Naive thymus-derived CD4-positive, alpha-beta T cell (primary cell): Measurements from ENCODE around the gene ZDHHC6. TPM values are rescaled to one million over a fixed set of nuclear protein-coding genes. Genes with fewer than 3 reads are reported as not detected.
A peak's percentile ranks its signal among the peaks of the same experiment; 100 is the strongest.
"Not testable (repeated sequence)": the region's sequence is repeated elsewhere in the genome, so short reads cannot be mapped to it uniquely, and the experiment has no call there.

Experiments
- ATAC-seq: fragments of 150-1000 bp; cut with Tn5 transposase; 2 replicates; pipeline ENCODE4 v1.10.0; 2021; ENCODE audit warnings: mild to moderate bottlenecking, moderate library complexity
- CTCF ChIA-PET: fragments of 350-600 bp; sonication (Branson Sonifier 250); formaldehyde crosslinking; loops from one replicate; lab custom pipeline; 2021; ENCODE audit warnings: antibody characterized with exemption; lab: Charles Lee
- POLR2A ChIA-PET: fragments of 350-600 bp; sonication (Branson Sonifier 250); formaldehyde crosslinking; loops from one replicate; lab custom pipeline; 2021; ENCODE audit warnings: antibody characterized with exemption, inconsistent platforms; lab: Charles Lee
- DNase-seq, 9 donors: peaks; one replicate each; pipeline versions ENCODE4 v3.0.0 to v3.0.0-alpha.2; 2020 to 2022; ENCODE audit warnings: mixed read lengths in 1 of 9
- H3K27ac ChIP-seq: one replicate; pipeline ENCODE4 v1.7.0; 2013; ENCODE audit warnings: mild to moderate bottlenecking, low read depth, low read length, moderate library complexity
- H3K27me3 ChIP-seq, 2 donors: one replicate each; pipeline ENCODE4 v1.7.0; 2013; ENCODE audit warnings: low read length in 2 of 2, mild to moderate bottlenecking in 2 of 2, moderate library complexity in 2 of 2; ENCODE audit not compliant: control insufficient read depth in 2 of 2, insufficient read depth in 2 of 2
- H3K36me3 ChIP-seq, 3 experiments: 1 replicate in 2 of 3; 2 replicates in 1 of 3; pipeline ENCODE4 v1.7.0; 2013; ENCODE audit warnings: low read length in 3 of 3, mild to moderate bottlenecking in 3 of 3, moderate library complexity in 1 of 3; ENCODE audit not compliant: insufficient read depth in 3 of 3, control insufficient read depth in 2 of 3
- H3K4me1 ChIP-seq, 2 donors: one replicate each; pipeline ENCODE4 v1.7.0; 2013; ENCODE audit warnings: low read length in 2 of 2, mild to moderate bottlenecking in 2 of 2, moderate library complexity in 1 of 2; ENCODE audit not compliant: control insufficient read depth in 2 of 2, insufficient read depth in 2 of 2
- H3K4me3 ChIP-seq: 2 replicates; pipeline ENCODE4 v1.7.0; 2013; ENCODE audit warnings: mild to moderate bottlenecking, low read length
- H3K9me3 ChIP-seq, 3 experiments: 1 replicate in 2 of 3; 2 replicates in 1 of 3; pipeline ENCODE4 v1.7.0; 2013; ENCODE audit warnings: low read length in 3 of 3; ENCODE audit not compliant: control insufficient read depth in 2 of 3
- H3K27ac Mint-ChIP-seq, 9 donors: one replicate each; pipeline ENCODE4 v1.8.0; 2020 to 2022; ENCODE audit warnings: mixed read lengths in 9 of 9, mild to moderate bottlenecking in 8 of 9, moderate library complexity in 5 of 9, inconsistent platforms in 2 of 9
- H3K27me3 Mint-ChIP-seq, 5 donors: one replicate each; pipeline ENCODE4 v1.8.0; 2021 to 2022; ENCODE audit warnings: mixed read lengths in 5 of 5, mild to moderate bottlenecking in 1 of 5
- H3K36me3 Mint-ChIP-seq, 5 donors: one replicate each; pipeline ENCODE4 v1.8.0; 2020 to 2022; ENCODE audit warnings: mixed read lengths in 5 of 5, mild to moderate bottlenecking in 3 of 5, inconsistent platforms in 1 of 5
- H3K4me1 Mint-ChIP-seq, 7 donors: one replicate each; pipeline ENCODE4 v1.8.0; 2020 to 2022; ENCODE audit warnings: mixed read lengths in 7 of 7, mild to moderate bottlenecking in 3 of 7, inconsistent platforms in 1 of 7
- H3K4me3 Mint-ChIP-seq, 10 donors: one replicate each; pipeline ENCODE4 v1.8.0; 2020 to 2022; ENCODE audit warnings: mild to moderate bottlenecking in 10 of 10, mixed read lengths in 10 of 10, moderate library complexity in 6 of 10, inconsistent platforms in 2 of 10
- H3K9me3 Mint-ChIP-seq, 11 donors: one replicate each; pipeline ENCODE4 v1.8.0; 2020 to 2022; ENCODE audit warnings: mixed read lengths in 11 of 11, mild to moderate bottlenecking in 4 of 11, inconsistent platforms in 1 of 11, moderate library complexity in 1 of 11
- intact Hi-C, 2 donors: fragments of 100-400 bp; cut with micrococcal nuclease; formaldehyde crosslinking; loops; one replicate each; pipeline ENCODE4 v1.15.1; 2023
- polyA plus RNA-seq, 2 donors: library from polyadenylated mRNA; unstranded; fragments of 300-500 nt; fragmentation: Illumina TruSeq; gene quantifications; one replicate each; pipeline ENCODE4 v1.2.3, GENCODE V29; 2021
- total RNA-seq, 6 experiments: library from RNA in 5 of 6; stranded (reverse) in 5 of 6; gene quantifications; 1 replicate in 5 of 6; 2 replicates in 1 of 6; pipeline ENCODE4 v1.2.3 and lab custom pipeline; 2021 to 2026

The ZDHHC6 gene
- total and polyA plus RNA-seq, 7 experiments from 2014 or later: 29.9 to 66.3 (median 44.8) TPM

- ATAC-seq: peak; percentile 94
Measured at GRCh38 chr10:112389271-112389822, 57.4 kb downstream of the ZDHHC6 start.

GRCh38 chr10:112388548-112388947 is 58.2 kb downstream of the ZDHHC6 start:
- ChIA-PET POLR2A (interaction anchor here (1.3 kb wide), 1 partner anchor 13 kb away, joined by 6 read pairs; no protein-coding TSS in a partner anchor), CTCF (no interaction called here)
- Histone ChIP-seq H3K27ac (no peak overlapping the region), H3K4me3 (no peak overlapping the region), H3K4me1 (peaks cover 8 to 31% of the 10 kb centered on the region in 2 donors), H3K36me3 (no peaks in the 10 kb centered on the region), H3K27me3 (no peaks in the 10 kb centered on the region), H3K9me3 (no peaks in the 10 kb centered on the region)
- peak overlapping the region in 1 of 10 donors; percentile 41 for H3K4me3 Mint-ChIP-seq
- peaks cover 0 to 13% (median 4%) of the 10 kb centered on the region in 5 donors for H3K36me3 Mint-ChIP-seq
- ATAC-seq (no peak), DNase-seq (no peak)
- no peaks in the 10 kb centered on the region for H3K27me3 Mint-ChIP-seq
- peaks cover 45 to 81% (median 67%) of the 10 kb centered on the region in 7 donors for H3K4me1 Mint-ChIP-seq
- H3K27ac Mint-ChIP-seq: peak overlapping the region; percentile 14 to 75 (median 71)
- H3K9me3 Mint-ChIP-seq: no peaks in the 10 kb centered on the region
- intact Hi-C loops: loop anchor here (5.0 to 10.0 kb wide), 2 partner anchors 144 to 566 kb away; partner anchors contain the start of gene TCF7L2 (in 1 of the 2)

More at GRCh38 chr10:112389271-112389822, 57.4 kb downstream of the ZDHHC6 start:
- intact Hi-C loops: loop anchor here (1.0 to 10.0 kb wide), 4 partner anchors 13 to 565 kb away; partner anchors contain the start of gene TCF7L2 (in 1 of the 2)
- Histone ChIP-seq H3K36me3 (peaks cover 0 to 2% (median 0%) of the 10 kb centered on the region in 3 experiments), H3K4me3 (no peak overlapping the region), H3K9me3 (no peaks in the 10 kb centered on the region), H3K27me3 (no peaks in the 10 kb centered on the region), H3K27ac (no peak overlapping the region), H3K4me1 (peaks cover 8 to 29% of the 10 kb centered on the region in 2 donors)
- DNase-seq: peak in 8 of 9 donors; percentile 14 to 51 (median 23)
- Mint-ChIP-seq H3K4me1 (peaks cover 45 to 78% (median 65%) of the 10 kb centered on the region in 7 donors), H3K27me3 (no peaks in the 10 kb centered on the region), H3K36me3 (peaks cover 0 to 14% (median 4%) of the 10 kb centered on the region in 5 donors), H3K4me3 (peak overlapping the region in 7 of 10 donors; percentile 25 to 56 (median 43)), H3K27ac (peak overlapping the region; percentile 31 to 75 (median 73)), H3K9me3 (no peaks in the 10 kb centered on the region)
- POLR2A ChIA-PET: interaction anchor here (1.3 kb wide), 1 partner anchor 14 kb away, joined by 6 read pairs; no protein-coding TSS in a partner anchor
- CTCF ChIA-PET: no interaction called here

- POLR2A ChIA-PET: interaction anchor here (0.9 to 4.3 kb wide), 2 partner anchors 13 to 59 kb away, joined by 4 to 26 read pairs; partner anchors contain the start of genes ACSL5 and VTI1A
- peaks cover 8 to 31% of the 10 kb centered on the region in 2 donors for H3K4me1 ChIP-seq
- Mint-ChIP-seq H3K36me3 (peaks cover 0 to 13% (median 4%) of the 10 kb centered on the region in 5 donors), H3K27ac (peak overlapping the region in 4 of 9 donors; percentile 60 to 75 (median 73)), H3K4me1 (peaks cover 46 to 80% (median 66%) of the 10 kb centered on the region in 7 donors)
- DNase-seq, H3K27ac ChIP-seq, H3K36me3 ChIP-seq, H3K9me3 Mint-ChIP-seq, H3K4me3 Mint-ChIP-seq, H3K27me3 Mint-ChIP-seq, CTCF ChIA-PET, H3K4me3 ChIP-seq, H3K9me3 ChIP-seq, ATAC-seq, H3K27me3 ChIP-seq: not testable (repeated sequence)
- intact Hi-C loops: loop anchor here (5.0 to 10.0 kb wide), 2 partner anchors 144 to 567 kb away; partner anchors contain the start of gene TCF7L2 (in 1 of the 2)
Measured at GRCh38 chr10:112388056-112388455, 58.7 kb downstream of the ZDHHC6 start.

GRCh38 chr10:112385201-112385600 is 61.5 kb downstream of the ZDHHC6 start:
- Mint-ChIP-seq H3K27ac (peak overlapping the region in 3 of 9 donors; percentile 8 to 32 (median 14)), H3K27me3 (no peaks in the 10 kb centered on the region), H3K36me3 (peaks cover 4 to 27% (median 9%) of the 10 kb centered on the region in 5 donors), H3K4me1 (peaks cover 57 to 82% (median 74%) of the 10 kb centered on the region in 7 donors), H3K4me3 (no peak overlapping the region), H3K9me3 (no peaks in the 10 kb centered on the region)
- ChIA-PET POLR2A (interaction anchor here (4.3 kb wide), 1 partner anchor 10 kb away, joined by 26 read pairs; the partner anchor contains the start of gene ACSL5), CTCF (interaction anchor here (1.5 kb wide), 1 partner anchor 10 kb away, joined by 3 read pairs; no protein-coding TSS in a partner anchor)
- H3K27ac ChIP-seq: no peak overlapping the region
- ATAC-seq: no peak
- H3K4me3 ChIP-seq: no peak overlapping the region
- peaks cover 0 to 16% (median 0%) of the 10 kb centered on the region in 3 experiments for H3K36me3 ChIP-seq
- no peaks in the 10 kb centered on the region for H3K9me3 ChIP-seq
- peaks cover 8 to 27% of the 10 kb centered on the region in 2 donors for H3K4me1 ChIP-seq
- intact Hi-C loops: loop anchor here (5.0 to 10.0 kb wide), 2 partner anchors 147 to 570 kb away; partner anchors contain the start of gene TCF7L2 (in 1 of the 2)
- no peak for DNase-seq
- no peaks in the 10 kb centered on the region for H3K27me3 ChIP-seq

- Histone ChIP-seq H3K36me3 (peaks cover 0 to 16% (median 0%) of the 10 kb centered on the region in 3 experiments), H3K27me3 (no peaks in the 10 kb centered on the region), H3K9me3 (no peaks in the 10 kb centered on the region), H3K4me1 (peaks cover 2 to 17% of the 10 kb centered on the region in 2 donors), H3K27ac (no peak overlapping the region), H3K4me3 (no peak overlapping the region)
- H3K9me3 Mint-ChIP-seq: no peaks in the 10 kb centered on the region
- DNase-seq (no peak), ATAC-seq (no peak)
- ChIA-PET CTCF (interaction anchor here (1.5 kb wide), 1 partner anchor 9 kb away, joined by 3 read pairs; no protein-coding TSS in a partner anchor), POLR2A (interaction anchor here (4.3 kb wide), 1 partner anchor 9 kb away, joined by 26 read pairs; the partner anchor contains the start of gene ACSL5)
- H3K27me3 Mint-ChIP-seq: no peaks in the 10 kb centered on the region
- H3K27ac Mint-ChIP-seq: peak overlapping the region in 3 of 9 donors; percentile 8 to 89 (median 40)
- H3K36me3 Mint-ChIP-seq: peaks cover 4 to 36% (median 15%) of the 10 kb centered on the region in 5 donors
- no peak overlapping the region for H3K4me3 Mint-ChIP-seq
- H3K4me1 Mint-ChIP-seq: peaks cover 52 to 81% (median 74%) of the 10 kb centered on the region in 7 donors
- intact Hi-C loops: loop anchor here in 1 of 2 donors (10.0 kb wide), 1 partner anchor 571 kb away; the partner anchor contains the start of gene TCF7L2
Measured at GRCh38 chr10:112384141-112384540, 62.6 kb downstream of the ZDHHC6 start.

GRCh38 chr10:112383325-112383724 is 63.4 kb downstream of the ZDHHC6 start:
- POLR2A ChIA-PET: no interaction called here
- ATAC-seq (no peak), DNase-seq (no peak)
- Mint-ChIP-seq H3K4me3 (no peak overlapping the region), H3K27ac (peak overlapping the region in 2 of 9 donors; percentile 5 to 47), H3K36me3 (peaks cover 4 to 35% (median 15%) of the 10 kb centered on the region in 5 donors), H3K4me1 (peaks cover 47 to 80% (median 74%) of the 10 kb centered on the region in 7 donors), H3K27me3 (no peaks in the 10 kb centered on the region), H3K9me3 (no peaks in the 10 kb centered on the region)
- peaks cover 0 to 16% (median 0%) of the 10 kb centered on the region in 3 experiments for H3K36me3 ChIP-seq
- H3K27me3 ChIP-seq: no peaks in the 10 kb centered on the region
- H3K27ac ChIP-seq: no peak overlapping the region
- CTCF ChIA-PET: no interaction called here
- intact Hi-C loops: loop anchor here in 1 of 2 donors (10.0 kb wide), 1 partner anchor 571 kb away; the partner anchor contains the start of gene TCF7L2
- no peaks in the 10 kb centered on the region for H3K9me3 ChIP-seq
- no peak overlapping the region for H3K4me3 ChIP-seq
- peaks cover 0 to 13% of the 10 kb centered on the region in 2 donors for H3K4me1 ChIP-seq
